GM12892 (cell line): ENCODE results near the gene KRT78.

Source experiments
- POLR2A ChIP-seq: IDR thresholded peaks from 2 replicates; pipeline ENCODE4 v1.6.1; 2011; ENCODE audit warnings: low read depth, low read length, control low read depth
- POLR2AphosphoS5 ChIP-seq: IDR thresholded peaks from 2 replicates; pipeline ENCODE4 v1.6.1; 2011; ENCODE audit warnings: low read depth, low read length, control low read depth

- TF ChIP-seq POLR2A (no peak), POLR2AphosphoS5 (no peak)
Measured at GRCh38 chr12:52823761-52824450, 24.9 kb downstream of the KRT78 start.
